Activated naive CD8-positive, alpha-beta T cell (primary cell): ENCODE measurements around the gene IDI2.
"Not testable (repeated sequence)": the region's sequence is repeated elsewhere in the genome, so short reads cannot be mapped to it uniquely, and the experiment has no call there.

ENCODE experiments used
- H3K27ac Mint-ChIP-seq: one replicate; pipeline ENCODE4 v1.8.0; 2021; ENCODE audit warnings: mixed read lengths
- H3K27me3 Mint-ChIP-seq: one replicate; pipeline ENCODE4 v1.8.0; 2021; ENCODE audit warnings: mixed read lengths
- H3K36me3 Mint-ChIP-seq: one replicate; pipeline ENCODE4 v1.8.0; 2021; ENCODE audit warnings: mixed read lengths
- H3K4me1 Mint-ChIP-seq: one replicate; pipeline ENCODE4 v1.8.0; 2021; ENCODE audit warnings: low read depth, mixed read lengths
- H3K4me3 Mint-ChIP-seq: one replicate; pipeline ENCODE4 v1.8.0; 2021; ENCODE audit warnings: mild to moderate bottlenecking, mixed read lengths
- H3K9me3 Mint-ChIP-seq: one replicate; pipeline ENCODE4 v1.8.0; 2021; ENCODE audit warnings: low read depth, mixed read lengths

The IDI2 gene

DNA sequence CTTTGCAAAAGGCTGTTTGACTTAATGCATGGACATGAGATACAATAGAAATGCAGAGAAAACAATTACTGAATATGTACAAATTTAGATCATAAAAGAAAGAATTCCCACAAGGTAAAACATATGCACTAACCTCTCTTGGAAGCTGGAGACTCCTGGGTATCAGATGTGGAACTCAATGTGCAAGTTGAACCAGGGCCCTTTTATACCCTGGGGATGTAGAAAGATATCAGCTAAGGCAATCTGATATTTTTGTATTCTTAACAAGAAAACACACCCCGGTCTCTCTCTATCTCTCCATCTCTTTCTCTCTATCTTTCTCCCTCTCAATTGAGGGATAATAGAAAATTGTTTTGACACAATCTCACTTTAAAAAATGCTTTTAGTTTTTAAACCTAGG, at the start of gene IDI2:
TSS of gene IDI2 (minus strand) at position 177 of the 400 bp plus-strand sequence. CDS start 1,136 bp downstream, outside the sequence.
- Mint-ChIP-seq H3K36me3 (peaks cover 4% of the 10 kb centered on the region), H3K27me3 (no peaks in the 10 kb centered on the region), H3K27ac (no peak within 1 kb of the TSS), H3K4me1 (no peaks in the 10 kb centered on the region), H3K4me3 (no peak within 1 kb of the TSS), H3K9me3 (no peaks in the 10 kb centered on the region)

DNA sequence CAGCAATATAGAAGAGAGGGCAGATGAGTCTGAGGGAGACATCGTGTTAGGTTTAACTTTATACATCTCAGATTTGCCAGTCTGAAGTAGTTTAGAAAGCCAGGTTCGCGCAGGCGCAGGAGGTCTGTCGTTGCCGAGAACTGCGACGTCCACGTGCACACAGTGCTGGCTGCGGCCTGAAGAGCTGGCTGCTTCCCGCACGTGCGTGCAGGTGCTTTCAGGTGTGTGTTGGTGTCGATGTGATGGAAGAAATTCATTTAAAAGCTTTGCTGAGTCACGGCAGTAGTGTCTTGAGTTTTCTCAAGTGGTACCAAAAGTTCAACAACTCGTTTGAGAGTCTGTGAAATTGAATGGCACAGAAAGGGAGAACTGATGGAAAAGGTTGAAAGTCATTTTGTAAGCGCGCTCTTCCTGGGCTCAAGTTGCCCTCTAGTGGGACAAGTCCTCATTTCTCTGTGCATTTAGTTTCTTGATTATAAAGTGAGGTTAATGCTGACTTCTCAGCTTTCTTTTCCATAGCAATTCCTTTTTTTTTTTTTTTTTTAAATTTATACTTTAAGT, 49.2 kb upstream of the IDI2 start:
- peaks cover 18% of the 10 kb centered on the region for H3K4me1 Mint-ChIP-seq
- peaks cover under 1% of the 10 kb centered on the region for H3K36me3 Mint-ChIP-seq
- no peak overlapping the region for H3K27ac Mint-ChIP-seq
- no peaks in the 10 kb centered on the region for H3K27me3 Mint-ChIP-seq
- H3K9me3 Mint-ChIP-seq, result no peaks in the 10 kb centered on the region
- no peak overlapping the region for H3K4me3 Mint-ChIP-seq

DNA sequence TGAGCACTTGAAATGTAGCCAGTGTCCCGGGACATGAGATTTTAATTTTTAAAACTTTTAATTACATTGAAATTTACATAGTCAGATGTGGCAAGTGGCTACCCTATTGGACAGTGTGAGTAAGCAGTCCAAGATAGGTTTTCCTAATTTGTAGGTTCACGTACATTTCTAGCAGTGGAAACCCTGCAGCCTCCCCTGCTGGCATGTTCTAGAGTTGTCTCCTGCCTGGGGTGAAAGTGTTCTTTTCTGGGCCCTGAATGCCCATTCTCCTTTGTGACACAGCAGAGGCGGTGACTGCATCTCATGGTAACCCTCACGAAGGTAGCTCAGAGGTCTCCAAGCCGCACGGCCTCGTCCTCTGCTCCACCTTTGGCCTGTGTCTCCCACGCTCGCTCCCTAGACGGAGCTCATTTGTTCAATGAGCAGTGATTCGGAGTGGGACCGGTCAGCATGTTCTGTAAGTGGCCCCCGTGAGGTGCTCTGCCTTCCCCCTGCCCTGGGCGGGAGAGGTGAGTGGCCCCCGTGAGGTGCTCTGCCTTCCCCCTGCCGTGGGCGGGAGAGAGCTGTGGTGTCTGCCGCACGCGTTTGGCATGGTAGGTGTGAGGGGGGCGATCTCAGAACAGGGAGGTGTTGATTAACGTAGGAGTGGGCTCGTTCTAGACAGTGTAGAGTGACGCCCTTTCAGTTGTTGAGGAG, 48.5 kb upstream of the IDI2 start:
- Mint-ChIP-seq H3K36me3 (no peaks in the 10 kb centered on the region), H3K9me3 (no peaks in the 10 kb centered on the region), H3K27me3 (no peaks in the 10 kb centered on the region), H3K27ac (no peak overlapping the region), H3K4me3 (no peak overlapping the region), H3K4me1 (peaks cover 24% of the 10 kb centered on the region)

DNA sequence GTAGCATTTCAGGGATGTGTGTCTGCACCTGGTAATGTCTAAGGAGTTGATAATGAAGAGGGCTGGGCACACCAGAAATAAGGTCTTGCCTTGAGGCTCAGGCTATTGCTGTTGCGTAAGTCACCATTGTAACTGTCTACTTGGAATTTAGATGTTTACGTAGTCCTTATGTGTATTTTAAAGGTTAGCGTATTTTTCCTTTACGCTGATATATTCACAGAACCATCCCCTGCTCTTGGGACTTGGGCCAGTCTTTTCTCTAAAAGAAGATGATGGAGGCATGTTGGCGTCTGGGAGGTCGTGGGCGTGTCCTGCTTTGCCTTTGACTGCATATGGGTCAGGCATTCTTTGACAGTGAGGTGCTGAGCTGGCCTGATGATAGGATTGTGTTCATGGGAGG, 45.3 kb upstream of the IDI2 start:
- Mint-ChIP-seq H3K36me3 (no peaks in the 10 kb centered on the region), H3K4me1 (peaks cover 42% of the 10 kb centered on the region), H3K4me3 (no peak overlapping the region), H3K27me3 (no peaks in the 10 kb centered on the region), H3K27ac (peak overlapping the region; percentile 50), H3K9me3 (no peaks in the 10 kb centered on the region)

DNA sequence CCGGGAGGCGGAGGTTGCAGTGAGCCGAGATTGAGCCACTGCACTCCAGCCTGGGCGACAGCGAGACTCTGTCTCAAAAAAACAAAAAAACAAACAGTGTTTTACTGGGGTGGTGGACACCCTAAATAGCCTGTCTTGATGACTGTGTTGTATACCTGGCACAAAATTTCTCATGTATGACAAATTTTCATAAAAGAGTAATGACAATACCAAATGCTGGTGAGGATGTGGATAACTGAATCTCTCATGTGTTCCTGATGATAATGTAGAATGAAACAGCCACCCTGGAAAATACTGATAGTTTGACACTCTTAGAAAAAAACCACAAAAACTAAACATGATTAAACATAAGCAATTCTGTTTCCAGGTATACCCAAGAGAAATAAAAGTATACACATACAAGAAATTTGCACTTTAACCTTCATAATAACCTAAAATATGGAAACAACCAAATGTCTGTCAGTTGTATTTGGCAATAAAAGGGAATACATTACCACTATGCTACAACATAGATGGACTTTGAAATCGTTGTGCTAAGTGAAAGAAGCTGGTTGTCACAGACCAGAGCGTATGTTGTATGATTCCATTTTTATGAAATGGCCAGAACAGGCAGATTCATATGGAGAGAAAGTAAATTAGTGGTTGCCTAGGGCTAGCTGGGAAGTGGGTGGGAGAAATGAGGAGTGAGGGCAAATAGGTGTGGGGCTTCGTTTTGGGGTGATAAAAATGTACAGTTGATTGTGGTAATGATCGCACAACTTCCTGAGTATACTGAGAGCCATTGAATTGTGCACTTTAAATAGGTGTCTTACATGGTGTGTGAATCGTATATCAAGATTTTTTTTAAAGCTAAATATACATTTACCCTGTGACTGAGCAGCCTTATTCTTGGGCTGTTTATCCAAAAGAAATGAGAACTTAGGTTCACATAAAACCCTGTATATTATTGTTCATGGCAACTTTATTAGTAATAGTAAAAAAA, 43.0 kb upstream of the IDI2 start:
- no peaks in the 10 kb centered on the region for H3K9me3 Mint-ChIP-seq
- no peak overlapping the region for H3K4me3 Mint-ChIP-seq
- H3K27me3 Mint-ChIP-seq, result no peaks in the 10 kb centered on the region
- H3K36me3 Mint-ChIP-seq, result no peaks in the 10 kb centered on the region
- peak overlapping the region; percentile 10 for H3K27ac Mint-ChIP-seq
- H3K4me1 Mint-ChIP-seq, result peaks cover 55% of the 10 kb centered on the region

GRCh38 chr10:1066734-1067133, 41.1 kb upstream of the IDI2 start:
- not testable (repeated sequence) for H3K36me3 Mint-ChIP-seq, H3K9me3 Mint-ChIP-seq
- peak overlapping the region; percentile 78 for H3K27ac Mint-ChIP-seq

GRCh38 chr10:1064964-1065247, 39.2 kb upstream of the IDI2 start:
- H3K27ac Mint-ChIP-seq, result peak overlapping the region; percentile 80
- no peaks in the 10 kb centered on the region for H3K9me3 Mint-ChIP-seq
- no peak overlapping the region for H3K4me3 Mint-ChIP-seq
- H3K27me3 Mint-ChIP-seq, result no peaks in the 10 kb centered on the region
- H3K36me3 Mint-ChIP-seq, result no peaks in the 10 kb centered on the region
- peaks cover 84% of the 10 kb centered on the region for H3K4me1 Mint-ChIP-seq

More at GRCh38 chr10:1066734-1067133, 41.1 kb upstream of the IDI2 start:
- H3K27me3 Mint-ChIP-seq, H3K4me3 Mint-ChIP-seq: not testable (repeated sequence)
- peaks cover 73% of the 10 kb centered on the region for H3K4me1 Mint-ChIP-seq

DNA sequence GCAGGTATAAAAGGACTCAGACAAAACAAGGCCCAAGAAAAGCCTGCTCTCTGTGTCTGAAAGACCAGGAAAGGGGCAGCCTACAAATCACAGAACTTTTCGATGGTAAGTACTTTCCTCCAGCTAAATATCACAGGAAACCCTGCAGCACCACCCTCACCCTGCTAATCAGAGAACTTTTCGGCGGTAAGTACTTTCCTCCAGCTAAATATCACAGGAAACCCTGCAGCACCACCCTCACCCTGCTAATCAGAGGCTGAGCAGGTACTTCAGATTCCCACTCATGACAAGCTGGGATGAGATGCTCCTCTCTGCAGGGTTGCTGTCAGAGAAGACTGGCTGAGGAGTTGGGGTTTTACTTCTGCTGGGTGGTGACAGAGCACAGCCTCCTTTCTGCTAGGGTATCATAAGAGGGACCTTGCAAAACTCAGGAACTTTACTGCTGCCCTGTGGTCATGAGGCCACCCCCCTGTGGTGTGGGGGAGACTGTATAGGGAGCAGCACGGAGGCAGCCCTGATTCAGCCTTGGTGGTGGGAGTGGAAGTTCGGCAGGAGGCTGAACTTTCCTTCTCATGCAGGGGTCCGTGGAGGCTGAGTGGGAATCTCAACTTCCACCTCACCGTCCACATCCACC, 37.7 kb upstream of the IDI2 start:
- Mint-ChIP-seq H3K9me3 (no peaks in the 10 kb centered on the region), H3K4me3 (peak overlapping the region; percentile 44), H3K27me3 (no peaks in the 10 kb centered on the region), H3K36me3 (no peaks in the 10 kb centered on the region), H3K4me1 (peaks cover 82% of the 10 kb centered on the region), H3K27ac (peak overlapping the region; percentile 86)

GRCh38 chr10:1061930-1062774, 36.5 kb upstream of the IDI2 start:
- Mint-ChIP-seq H3K4me3 (peak overlapping the region; percentile 44), H3K36me3 (no peaks in the 10 kb centered on the region), H3K9me3 (no peaks in the 10 kb centered on the region), H3K27ac (peak overlapping the region; percentile 86), H3K4me1 (peaks cover 86% of the 10 kb centered on the region), H3K27me3 (no peaks in the 10 kb centered on the region)

GRCh38 chr10:1059902-1060301, 34.2 kb upstream of the IDI2 start:
- Mint-ChIP-seq H3K9me3 (no peaks in the 10 kb centered on the region), H3K27ac (peak overlapping the region; percentile 86), H3K4me3 (no peak overlapping the region), H3K27me3 (no peaks in the 10 kb centered on the region), H3K36me3 (no peaks in the 10 kb centered on the region), H3K4me1 (peaks cover 84% of the 10 kb centered on the region)

- H3K9me3 Mint-ChIP-seq, result no peaks in the 10 kb centered on the region
- peak overlapping the region; percentile 94 for H3K4me3 Mint-ChIP-seq
- H3K36me3 Mint-ChIP-seq, result peaks cover 2% of the 10 kb centered on the region
- no peaks in the 10 kb centered on the region for H3K27me3 Mint-ChIP-seq
- H3K27ac Mint-ChIP-seq, result peak overlapping the region; percentile 91
- peaks cover 83% of the 10 kb centered on the region for H3K4me1 Mint-ChIP-seq
These were observed 32.4 kb upstream of the IDI2 start for GRCh38 chr10:1058017-1058416.

GRCh38 chr10:1057106-1057657, 31.5 kb upstream of the IDI2 start:
- peak overlapping the region; percentile 91 for H3K27ac Mint-ChIP-seq
- no peaks in the 10 kb centered on the region for H3K9me3 Mint-ChIP-seq
- H3K4me3 Mint-ChIP-seq, result peak overlapping the region; percentile 94
- H3K36me3 Mint-ChIP-seq, result peaks cover 2% of the 10 kb centered on the region
- no peaks in the 10 kb centered on the region for H3K27me3 Mint-ChIP-seq
- H3K4me1 Mint-ChIP-seq, result peaks cover 83% of the 10 kb centered on the region

- H3K27me3 Mint-ChIP-seq, result no peaks in the 10 kb centered on the region
- peak within 1 kb of the TSS; percentile 92 for H3K27ac Mint-ChIP-seq
- H3K36me3 Mint-ChIP-seq, result peaks cover 2% of the 10 kb centered on the region
- H3K4me1 Mint-ChIP-seq, result peaks cover 81% of the 10 kb centered on the region
- no peaks in the 10 kb centered on the region for H3K9me3 Mint-ChIP-seq
- H3K4me3 Mint-ChIP-seq, result peak within 1 kb of the TSS; percentile 94
These were observed 30.9 kb upstream of the IDI2 start, which contains the start of gene WDR37 for GRCh38 chr10:1056326-1057105. WDR37 (plus strand) TSS chr10:1056385; CDS start chr10:1072156, 15,771 bp downstream.
